Mesothelial cell of epicardium (in vitro differentiated cells): Measurements from ENCODE around the gene NPBWR2. TPM values are rescaled to one million over a fixed set of nuclear protein-coding genes. Genes with fewer than 3 reads are reported as not detected.

ENCODE experiments used
- DNase-seq, 2 experiments: peaks; one replicate each; pipeline ENCODE4 v3.0.0; 2021; ENCODE audit warnings: low spot score in 2 of 2; ENCODE audit not compliant: unreplicated experiment in 2 of 2
- H3K27ac Mint-ChIP-seq: 2 replicates; pipeline ENCODE4 v1.8.0; 2021; ENCODE audit warnings: mixed read lengths
- H3K27me3 Mint-ChIP-seq: 2 replicates; pipeline ENCODE4 v1.8.0; 2021; ENCODE audit warnings: low read depth, mixed read lengths
- H3K36me3 Mint-ChIP-seq: 2 replicates; pipeline ENCODE4 v1.8.0; 2021; ENCODE audit warnings: mixed read lengths
- H3K4me1 Mint-ChIP-seq: 2 replicates; pipeline ENCODE4 v1.8.0; 2021; ENCODE audit warnings: mixed read lengths
- H3K4me3 Mint-ChIP-seq: 2 replicates; pipeline ENCODE4 v1.8.0; 2021; ENCODE audit warnings: mild to moderate bottlenecking, moderate library complexity, mixed read lengths
- H3K9me3 Mint-ChIP-seq: 2 replicates; pipeline ENCODE4 v1.8.0; 2021; ENCODE audit warnings: mixed read lengths
- total RNA-seq: library from RNA; stranded (reverse); gene quantifications from 3 replicates; pipeline ENCODE4 v1.2.1, GENCODE V29; 2021
- TF ChIP-seq, protein P1 (sequence below): fragments of 200-600 bp; sonication (generic); IDR thresholded peaks from one replicate; pipeline ENCODE4 v1.5.0; 2021; ENCODE audit warnings: antibody characterized with exemption; ENCODE audit not compliant: unreplicated experiment

The NPBWR2 gene
- total RNA-seq, 1 donor from 2014 or later = not detected

DNA sequence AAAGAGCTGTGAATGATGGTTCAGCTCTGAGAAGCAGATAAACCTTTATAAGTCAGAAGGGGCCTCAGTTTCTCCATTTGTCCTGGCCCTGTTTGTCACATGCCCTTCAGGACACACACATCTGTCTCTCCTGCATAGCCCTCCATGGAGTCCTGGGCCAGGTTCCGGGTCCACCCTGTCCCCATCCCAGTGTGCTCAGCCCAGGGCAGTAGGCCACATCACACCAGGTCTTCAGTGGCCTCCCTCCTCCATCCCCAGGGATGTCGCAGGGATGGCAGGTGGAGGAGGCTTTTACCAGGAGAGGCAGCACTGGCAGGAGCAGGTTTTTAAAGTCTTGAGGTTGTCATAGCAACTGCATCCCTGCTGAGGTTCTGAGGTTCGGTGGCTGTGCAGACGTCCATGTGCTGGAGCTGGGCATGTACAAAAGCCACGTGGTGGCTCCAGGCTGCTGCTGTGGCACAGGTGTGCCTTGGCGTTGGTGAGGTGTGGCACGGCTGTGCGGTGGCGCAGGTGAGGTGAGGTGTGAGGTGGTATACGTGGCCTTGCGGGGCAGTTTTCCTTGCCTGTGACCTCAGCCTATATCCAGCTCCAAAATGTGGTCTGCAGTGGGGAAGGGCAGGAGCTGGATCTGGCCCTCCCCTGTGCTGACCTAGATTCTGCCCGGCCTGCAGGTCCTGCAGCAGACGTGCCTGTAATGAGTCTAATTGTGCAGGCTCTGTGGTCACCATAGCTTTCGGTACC lies 8.0 kb upstream of the NPBWR2 start:
- Mint-ChIP-seq H3K4me1 (peaks cover 5% of the 10 kb centered on the region), H3K4me3 (no peak overlapping the region), H3K27ac (no peak overlapping the region), H3K27me3 (peaks cover 2% of the 10 kb centered on the region), H3K36me3 (no peaks in the 10 kb centered on the region), H3K9me3 (no peaks in the 10 kb centered on the region)
- peak in 1 of 2 experiments; percentile 27 for DNase-seq
- TF ChIP-seq, protein P1, sequence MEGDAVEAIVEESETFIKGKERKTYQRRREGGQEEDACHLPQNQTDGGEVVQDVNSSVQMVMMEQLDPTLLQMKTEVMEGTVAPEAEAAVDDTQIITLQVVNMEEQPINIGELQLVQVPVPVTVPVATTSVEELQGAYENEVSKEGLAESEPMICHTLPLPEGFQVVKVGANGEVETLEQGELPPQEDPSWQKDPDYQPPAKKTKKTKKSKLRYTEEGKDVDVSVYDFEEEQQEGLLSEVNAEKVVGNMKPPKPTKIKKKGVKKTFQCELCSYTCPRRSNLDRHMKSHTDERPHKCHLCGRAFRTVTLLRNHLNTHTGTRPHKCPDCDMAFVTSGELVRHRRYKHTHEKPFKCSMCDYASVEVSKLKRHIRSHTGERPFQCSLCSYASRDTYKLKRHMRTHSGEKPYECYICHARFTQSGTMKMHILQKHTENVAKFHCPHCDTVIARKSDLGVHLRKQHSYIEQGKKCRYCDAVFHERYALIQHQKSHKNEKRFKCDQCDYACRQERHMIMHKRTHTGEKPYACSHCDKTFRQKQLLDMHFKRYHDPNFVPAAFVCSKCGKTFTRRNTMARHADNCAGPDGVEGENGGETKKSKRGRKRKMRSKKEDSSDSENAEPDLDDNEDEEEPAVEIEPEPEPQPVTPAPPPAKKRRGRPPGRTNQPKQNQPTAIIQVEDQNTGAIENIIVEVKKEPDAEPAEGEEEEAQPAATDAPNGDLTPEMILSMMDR = no peak

GRCh38 chr20:64114356-64114971 lies 7.1 kb upstream of the NPBWR2 start:
- DNase-seq = peak in 1 of 2 experiments; percentile 34
- Mint-ChIP-seq H3K4me3 (no peak overlapping the region), H3K36me3 (no peaks in the 10 kb centered on the region), H3K27me3 (peaks cover 2% of the 10 kb centered on the region), H3K27ac (no peak overlapping the region), H3K4me1 (no peaks in the 10 kb centered on the region), H3K9me3 (no peaks in the 10 kb centered on the region)
- TF ChIP-seq, protein P1 = no peak

DNA sequence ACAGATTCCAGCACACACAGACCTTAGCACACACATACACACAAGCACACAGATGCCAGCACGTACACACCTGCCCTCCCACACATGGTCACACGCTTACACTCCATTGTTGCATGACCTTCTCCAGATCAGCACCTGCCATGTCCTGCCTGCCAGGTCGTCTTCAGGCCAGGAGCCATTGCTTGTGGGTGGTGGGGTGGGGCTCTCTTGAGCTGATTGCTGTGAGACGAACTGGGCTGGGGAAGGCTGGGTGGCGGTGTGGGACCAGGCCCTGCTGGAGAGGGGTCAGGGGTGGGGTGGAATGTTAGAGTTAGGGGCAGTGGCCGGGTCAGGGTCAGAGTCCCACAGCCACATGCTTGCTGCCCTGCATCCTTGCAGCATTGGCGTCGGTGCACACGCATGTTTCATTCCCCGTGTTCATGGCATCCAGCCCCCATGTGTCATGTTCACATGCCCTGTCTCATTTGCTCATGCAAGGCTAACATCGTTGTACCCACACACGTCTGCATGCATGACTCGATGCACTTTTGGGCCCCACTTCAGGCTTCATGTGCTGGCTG lies 6.5 kb upstream of the NPBWR2 start:
- H3K4me1 Mint-ChIP-seq = no peaks in the 10 kb centered on the region
- H3K27me3 Mint-ChIP-seq = peaks cover 2% of the 10 kb centered on the region
- peak in 1 of 2 experiments; percentile 28 for DNase-seq
- no peaks in the 10 kb centered on the region for H3K36me3 Mint-ChIP-seq
- no peaks in the 10 kb centered on the region for H3K9me3 Mint-ChIP-seq
- H3K27ac Mint-ChIP-seq = no peak overlapping the region
- TF ChIP-seq, protein P1 = no peak
- H3K4me3 Mint-ChIP-seq = no peak overlapping the region

GRCh38 chr20:64113444-64113775 lies 6.0 kb upstream of the NPBWR2 start:
- TF ChIP-seq, protein P1 = no peak
- H3K9me3 Mint-ChIP-seq = no peaks in the 10 kb centered on the region
- peaks cover 2% of the 10 kb centered on the region for H3K27me3 Mint-ChIP-seq
- no peak overlapping the region for H3K4me3 Mint-ChIP-seq
- no peaks in the 10 kb centered on the region for H3K4me1 Mint-ChIP-seq
- no peak overlapping the region for H3K27ac Mint-ChIP-seq
- DNase-seq = peak in 1 of 2 experiments; percentile 35
- H3K36me3 Mint-ChIP-seq = no peaks in the 10 kb centered on the region

DNA sequence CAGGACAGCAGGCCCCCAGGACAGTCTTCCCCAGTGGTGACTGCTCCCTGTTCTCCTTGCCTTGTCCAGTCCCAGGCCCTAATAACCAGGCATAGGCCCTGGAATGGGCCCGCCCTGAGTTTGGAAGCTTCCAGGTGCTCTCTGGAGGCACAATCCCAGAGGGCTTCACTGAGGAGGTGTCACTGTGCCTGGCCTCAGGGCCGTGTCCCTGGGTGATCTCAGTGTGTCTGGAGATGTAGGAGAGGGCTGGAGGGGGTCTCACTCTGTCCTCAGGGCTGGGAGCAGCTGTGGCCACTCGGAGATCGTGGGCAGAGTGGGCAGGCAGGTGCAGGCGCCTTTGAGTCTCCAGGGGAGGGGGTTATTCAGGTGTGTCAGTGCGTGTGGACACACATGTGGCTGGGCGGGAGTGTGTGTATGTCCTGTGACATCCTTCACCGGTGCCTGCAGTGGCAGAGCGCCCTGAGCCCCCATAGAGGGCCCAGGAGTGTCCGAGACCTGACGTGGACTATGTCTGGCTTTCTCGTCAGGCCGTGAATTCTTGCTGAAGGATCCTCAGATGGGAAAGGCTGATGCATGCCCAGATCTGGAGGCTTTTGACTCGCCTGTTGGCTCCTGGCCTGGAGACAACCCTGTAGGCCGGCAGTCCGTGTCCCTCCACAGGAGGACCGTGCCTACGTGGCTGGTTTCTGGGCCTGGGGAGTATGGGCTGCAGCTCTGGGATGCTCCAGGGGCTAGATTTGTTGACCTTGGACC lies 5.5 kb upstream of the NPBWR2 start:
- TF ChIP-seq, protein P1 = no peak
- peak in 1 of 2 experiments; percentile 30 for DNase-seq
- no peaks in the 10 kb centered on the region for H3K36me3 Mint-ChIP-seq
- H3K27ac Mint-ChIP-seq = no peak overlapping the region
- no peak overlapping the region for H3K4me3 Mint-ChIP-seq
- H3K27me3 Mint-ChIP-seq = peaks cover 2% of the 10 kb centered on the region
- no peaks in the 10 kb centered on the region for H3K9me3 Mint-ChIP-seq
- H3K4me1 Mint-ChIP-seq = no peaks in the 10 kb centered on the region
